NCI-H2029 treated with DMSO at 0.1 percent for 48 hours (cell line): ENCODE measurements around the gene GFOD1.
"Not testable (repeated sequence)": the region's sequence is repeated elsewhere in the genome, so short reads cannot be mapped to it uniquely, and the experiment has no call there.

Experiments used
- DNase-seq: peaks from one replicate; lab custom pipeline; 2025; lab: John Stamatoyannopoulos, UW

The GFOD1 gene

GRCh38 chr6:13463328-13463717 lies 24.1 kb downstream of the GFOD1 start:
- no peak for DNase-seq

GRCh38 chr6:13462458-13463327 lies 24.7 kb downstream of the GFOD1 start:
- no peak for DNase-seq

- no peak for DNase-seq
Observed at GRCh38 chr6:13461805-13462204, 25.6 kb downstream of the GFOD1 start.

GRCh38 chr6:13461307-13461706 lies 26.1 kb downstream of the GFOD1 start:
- DNase-seq: no peak

- DNase-seq: not testable (repeated sequence)
Observed at GRCh38 chr6:13460289-13460688, 27.1 kb downstream of the GFOD1 start.

- DNase-seq: no peak
Observed at GRCh38 chr6:13457577-13457976, 29.8 kb downstream of the GFOD1 start.

GRCh38 chr6:13455552-13455966 lies 31.8 kb downstream of the GFOD1 start:
- DNase-seq: no peak

GRCh38 chr6:13454286-13455221 lies 32.8 kb downstream of the GFOD1 start:
- DNase-seq: no peak

- peak; percentile 85 for DNase-seq
Observed at GRCh38 chr6:13453771-13454251, 33.6 kb downstream of the GFOD1 start.

GRCh38 chr6:13453153-13453552 lies 34.2 kb downstream of the GFOD1 start:
- DNase-seq: no peak

- no peak for DNase-seq
Observed at GRCh38 chr6:13452346-13453117, 34.9 kb downstream of the GFOD1 start.

- DNase-seq: no peak
Observed at GRCh38 chr6:13451181-13451895, 36.1 kb downstream of the GFOD1 start.

GRCh38 chr6:13450628-13451027 lies 36.8 kb downstream of the GFOD1 start:
- no peak for DNase-seq

- no peak for DNase-seq
Observed at GRCh38 chr6:13447949-13448724, 39.3 kb downstream of the GFOD1 start.

GRCh38 chr6:13446381-13446780 lies 41.0 kb downstream of the GFOD1 start:
- DNase-seq: no peak

- no peak for DNase-seq
Observed at GRCh38 chr6:13445744-13446115, 41.7 kb downstream of the GFOD1 start.

- DNase-seq: peak; percentile 98
Observed at GRCh38 chr6:13445005-13445743, 42.2 kb downstream of the GFOD1 start.

- DNase-seq: no peak
Observed at GRCh38 chr6:13444604-13445003, 42.8 kb downstream of the GFOD1 start.

- DNase-seq: not testable (repeated sequence)
Observed at GRCh38 chr6:13443978-13444377, 43.4 kb downstream of the GFOD1 start.

- DNase-seq: no peak
Observed at GRCh38 chr6:13441778-13442177, 45.6 kb downstream of the GFOD1 start.
